ENCODE data around the gene TRIM59. TPM values are rescaled to one million over a fixed set of nuclear protein-coding genes. Genes with fewer than 3 reads are reported as not detected.

Gene TRIM59
- polyA plus RNA-seq, 3 donors: 0.22 to 0.72 (median 0.22) TPM

- no peak overlapping the region for H3K27ac ChIP-seq (ENCODE audit: low read depth, low read length)
- 91 to 98% (median 96%) methylated on average over 3 of the region's 3 CpGs for WGBS, 3 donors
These were observed 58.9 kb downstream of the TRIM59 start for GRCh38 chr3:160390565-160391138.

Other genes starting within 250 kb of the TRIM59 start
- under 1 TPM; 0.10 to 0.73 (median 0.34) TPM for gene C3orf80, start 224.4 kb downstream of the TRIM59 start, polyA plus RNA-seq
- gene IFT80, start 50.6 kb downstream of the TRIM59 start, polyA plus RNA-seq: 10 to 100 TPM in 1 of 3 donors, 1 to 10 TPM in 2; 6.4 to 13.8 (median 7.4) TPM
- gene SMC4, start 50.1 kb downstream of the TRIM59 start, polyA plus RNA-seq: 10 to 100 TPM in 1 of 3 donors, 1 to 10 TPM in 2; 5.0 to 16.5 (median 5.4) TPM
- gene KPNA4, start 115.8 kb upstream of the TRIM59 start, polyA plus RNA-seq: 10 to 100 TPM in 2 of 3 donors, 1 to 10 TPM in 1; 5.9 to 15.3 (median 15.1) TPM
- 1 to 10 TPM in 2 of 3 donors, under 1 TPM in 1; 0.45 to 7.8 (median 3.3) TPM for gene ARL14, start 227.4 kb upstream of the TRIM59 start, polyA plus RNA-seq